ENCODE data around the gene CEP97.
A peak's percentile ranks its signal among the peaks of the same experiment; 100 is the strongest.

GRCh38 chr3:101724329-101725193, at the start of gene CEP97:
- peak; percentile 3 to 27 for TF ChIP-seq POLR2A (IDR thresholded peaks at IDR 0.05)
- no peak for TF ChIP-seq CTCF (IDR thresholded peaks at IDR 0.05)

Data from uterus (tissue), 2 donors.